ENCODE results near the gene NLGN1. TPM values are rescaled to one million over a fixed set of nuclear protein-coding genes. Genes with fewer than 3 reads are reported as not detected.

Gene NLGN1
- polyA plus RNA-seq, 2 of the 4 experiments (the other 2 are of a cell fraction) = not detected

- H3K4me1 ChIP-seq = no peaks in the 10 kb centered on the region
- WGBS (ENCODE audit: missing lambda C conversion rate) = 13% methylated on average over 1 of the region's 1 CpG
- ChIA-PET POLR2A (no interaction called here), CTCF (no interaction called here)
- TF ChIP-seq ATOH8 (CRISPR knock-in tag; IDR thresholded peaks at IDR 0.05; ENCODE audit: low read depth) = no peak
- ATAC-seq = no peak
- no peak for DNase-seq (ENCODE audit: low read depth in 1 of 2, low spot score in 1 of 2)
- H3K4me3 ChIP-seq = no peak overlapping the region
- H3K9me3 ChIP-seq = no peaks in the 10 kb centered on the region
- no peak overlapping the region for H3K4me2 ChIP-seq
- no peak overlapping the region for H3K27ac ChIP-seq
- FAIRE-seq = no peak
Measured at GRCh38 chr3:174218016-174218415, 820.5 kb downstream of the NLGN1 start.

- no peaks in the 10 kb centered on the region for H3K9me3 ChIP-seq
- no peak for TF ChIP-seq HOXB13 (CRISPR knock-in tag; IDR thresholded peaks at IDR 0.05; ENCODE audit: low read depth)
- TF ChIP-seq CHD2 (IDR thresholded peaks at IDR 0.05; ENCODE audit: low read length, partially characterized antibody) = no peak
- TF ChIP-seq BCL3 (IDR thresholded peaks at IDR 0.05) = no peak
- H3K27ac ChIP-seq = no peak overlapping the region
- DNase-seq (ENCODE audit: low read depth in 1 of 2, low spot score in 1 of 2) (no peak), ATAC-seq (no peak), FAIRE-seq (no peak)
- ChIA-PET CTCF (interaction anchor here (0.5 kb wide), 1 partner anchor 86 kb away, joined by 3 read pairs; no protein-coding TSS in a partner anchor), POLR2A (no interaction called here)
- H3K4me1 ChIP-seq = no peaks in the 10 kb centered on the region
- no peak overlapping the region for H3K4me2 ChIP-seq
- H3K4me3 ChIP-seq = no peak overlapping the region
- WGBS (ENCODE audit: missing lambda C conversion rate) = 22% methylated on average over 3 of the region's 3 CpGs
Measured at GRCh38 chr3:174219738-174220137, 822.2 kb downstream of the NLGN1 start.

- CTCF ChIA-PET = no interaction called here
- no peaks in the 10 kb centered on the region for H3K9me3 ChIP-seq
- POLR2A ChIA-PET = no interaction called here
- FAIRE-seq = no peak
- no peak for DNase-seq (ENCODE audit: low read depth in 1 of 2, low spot score in 1 of 2)
- no peak for ATAC-seq
- H3K4me2 ChIP-seq = no peak overlapping the region
- WGBS (ENCODE audit: missing lambda C conversion rate) = 30% methylated on average over 4 of the region's 4 CpGs
- no peak overlapping the region for H3K27ac ChIP-seq
- H3K4me1 ChIP-seq = no peaks in the 10 kb centered on the region
- no peak overlapping the region for H3K4me3 ChIP-seq
- TF ChIP-seq JUNB (IDR thresholded peaks at IDR 0.05) = no peak
- TF ChIP-seq NR3C1 (IDR thresholded peaks at IDR 0.05) = no peak
- no peak for TF ChIP-seq SMC3 (IDR thresholded peaks at IDR 0.05)
- TF ChIP-seq HMGXB4 (CRISPR knock-in tag; IDR thresholded peaks at IDR 0.05; ENCODE audit: borderline replicate concordance) = no peak
- no peak for TF ChIP-seq EP300 (IDR thresholded peaks at IDR 0.05)
- no peak for TF ChIP-seq FOXS1 (CRISPR knock-in tag; IDR thresholded peaks at IDR 0.05)
- no peak for TF ChIP-seq HES2 (IDR thresholded peaks at IDR 0.05)
Measured at GRCh38 chr3:174220775-174221554, 823.4 kb downstream of the NLGN1 start.

GRCh38 chr3:174223042-174223441 is 825.5 kb downstream of the NLGN1 start:
- Histone ChIP-seq H3K4me3 (no peak overlapping the region), H3K27ac (no peak overlapping the region), H3K4me1 (no peaks in the 10 kb centered on the region), H3K9me3 (no peaks in the 10 kb centered on the region), H3K4me2 (no peak overlapping the region)
- 18% methylated on average over 6 of the region's 6 CpGs for WGBS (ENCODE audit: missing lambda C conversion rate)
- CTCF ChIA-PET = no interaction called here
- POLR2A ChIA-PET = no interaction called here
- no peak for DNase-seq (ENCODE audit: low read depth in 1 of 2, low spot score in 1 of 2)
- ATAC-seq = no peak
- no peak for FAIRE-seq
- no peak for TF ChIP-seq ZNF302 (CRISPR knock-in tag; IDR thresholded peaks at IDR 0.05)
- TF ChIP-seq REST (IDR thresholded peaks at IDR 0.05) = no peak
- no peak for TF ChIP-seq HOXA7 (CRISPR knock-in tag; IDR thresholded peaks at IDR 0.05)
- TF ChIP-seq CEBPB (IDR thresholded peaks at IDR 0.05) = no peak
- no peak for TF ChIP-seq CTCF (IDR thresholded peaks at IDR 0.05)
- no peak for TF ChIP-seq NPAS2 (CRISPR knock-in tag; IDR thresholded peaks at IDR 0.05; ENCODE audit: borderline replicate concordance)
- no peak for TF ChIP-seq NR3C1 (IDR thresholded peaks at IDR 0.05)
- TF ChIP-seq HOXB5 (CRISPR knock-in tag; IDR thresholded peaks at IDR 0.05) = no peak
- no peak for TF ChIP-seq SREBF2 (IDR thresholded peaks at IDR 0.05)
- no peak for TF ChIP-seq MYC (IDR thresholded peaks at IDR 0.05; ENCODE audit: borderline replicate concordance, low read length)
